ENCODE data around the gene ZNF280C.

Gene ZNF280C

GRCh38 chrX:130268449-130269170 is at the start of gene ZNF280C:
TSS of gene ZNF280C (minus strand) at chrX:130268899. CDS start at chrX:130260449, 8,450 bp downstream.
- H3K4me3 Mint-ChIP-seq: peak within 1 kb of the TSS; percentile 88
- DNase-seq (ENCODE audit: low spot score in 2 of 2): peak; percentile 80 to 82
- H3K4me1 Mint-ChIP-seq: peaks cover 7% of the 10 kb centered on the region
- peak; percentile 87 for ATAC-seq (ENCODE audit: low read depth)
- H3K27ac Mint-ChIP-seq: peak within 1 kb of the TSS; percentile 78
- no peaks in the 10 kb centered on the region for H3K36me3 Mint-ChIP-seq
- H3K9me3 Mint-ChIP-seq: no peaks in the 10 kb centered on the region
- H3K27me3 Mint-ChIP-seq: no peaks in the 10 kb centered on the region

- ATAC-seq (ENCODE audit: low read depth) (no peak), DNase-seq (ENCODE audit: low spot score in 2 of 2) (no peak)
- no peaks in the 10 kb centered on the region for H3K4me1 Mint-ChIP-seq
- no peak overlapping the region for H3K4me3 Mint-ChIP-seq
- H3K9me3 Mint-ChIP-seq: peaks cover 3% of the 10 kb centered on the region
- H3K27me3 Mint-ChIP-seq: peaks cover 1% of the 10 kb centered on the region
- H3K27ac Mint-ChIP-seq: no peak overlapping the region
- H3K36me3 Mint-ChIP-seq: no peaks in the 10 kb centered on the region
Measured at GRCh38 chrX:130304587-130305368, 36.1 kb upstream of the ZNF280C start.

- H3K27me3 Mint-ChIP-seq: peaks cover 1% of the 10 kb centered on the region
- H3K27ac Mint-ChIP-seq: no peak overlapping the region
- no peak overlapping the region for H3K4me3 Mint-ChIP-seq
- H3K4me1 Mint-ChIP-seq: no peaks in the 10 kb centered on the region
- H3K9me3 Mint-ChIP-seq: peaks cover 3% of the 10 kb centered on the region
- no peak for ATAC-seq (ENCODE audit: low read depth)
- DNase-seq (ENCODE audit: low spot score in 2 of 2): no peak
- no peaks in the 10 kb centered on the region for H3K36me3 Mint-ChIP-seq
Measured at GRCh38 chrX:130301977-130302376, 33.3 kb upstream of the ZNF280C start.

GRCh38 chrX:130301405-130301804 is 32.7 kb upstream of the ZNF280C start:
- Mint-ChIP-seq H3K4me3 (no peak overlapping the region), H3K4me1 (no peaks in the 10 kb centered on the region), H3K9me3 (peaks cover 3% of the 10 kb centered on the region)

GRCh38 chrX:130300010-130300282 is 31.2 kb upstream of the ZNF280C start:
- peaks cover 1% of the 10 kb centered on the region for H3K27me3 Mint-ChIP-seq
- H3K4me1 Mint-ChIP-seq: no peaks in the 10 kb centered on the region
- no peak for DNase-seq (ENCODE audit: low spot score in 2 of 2)
- H3K27ac Mint-ChIP-seq: no peak overlapping the region
- no peak overlapping the region for H3K4me3 Mint-ChIP-seq
- H3K9me3 Mint-ChIP-seq: peaks cover 3% of the 10 kb centered on the region
- no peak for ATAC-seq (ENCODE audit: low read depth)
- no peaks in the 10 kb centered on the region for H3K36me3 Mint-ChIP-seq

More at GRCh38 chrX:130301405-130301804, 32.7 kb upstream of the ZNF280C start:
- ATAC-seq (ENCODE audit: low read depth) (no peak), DNase-seq (ENCODE audit: low spot score in 2 of 2) (no peak)
- Mint-ChIP-seq H3K36me3 (no peaks in the 10 kb centered on the region), H3K27ac (no peak overlapping the region), H3K27me3 (peaks cover 1% of the 10 kb centered on the region)

- no peaks in the 10 kb centered on the region for H3K4me1 Mint-ChIP-seq
Measured at GRCh38 chrX:130299279-130300009, 30.7 kb upstream of the ZNF280C start.

GRCh38 chrX:130296743-130297142 is 28.0 kb upstream of the ZNF280C start:
- Mint-ChIP-seq H3K36me3 (no peaks in the 10 kb centered on the region), H3K4me1 (no peaks in the 10 kb centered on the region), H3K9me3 (peaks cover 2% of the 10 kb centered on the region), H3K27ac (no peak overlapping the region), H3K4me3 (no peak overlapping the region), H3K27me3 (no peaks in the 10 kb centered on the region)
- no peak for DNase-seq (ENCODE audit: low spot score in 2 of 2)
- no peak for ATAC-seq (ENCODE audit: low read depth)

More at GRCh38 chrX:130299279-130300009, 30.7 kb upstream of the ZNF280C start:
- H3K27ac Mint-ChIP-seq: no peak overlapping the region
- peaks cover 3% of the 10 kb centered on the region for H3K9me3 Mint-ChIP-seq
- DNase-seq (ENCODE audit: low spot score in 2 of 2): no peak
- no peaks in the 10 kb centered on the region for H3K36me3 Mint-ChIP-seq
- ATAC-seq (ENCODE audit: low read depth): no peak
- H3K4me3 Mint-ChIP-seq: no peak overlapping the region
- H3K27me3 Mint-ChIP-seq: peaks cover 1% of the 10 kb centered on the region

GRCh38 chrX:130296297-130296678 is 27.6 kb upstream of the ZNF280C start:
- DNase-seq (ENCODE audit: low spot score in 2 of 2): no peak
- ATAC-seq (ENCODE audit: low read depth): no peak
- H3K4me3 Mint-ChIP-seq: no peak overlapping the region
- H3K27ac Mint-ChIP-seq: no peak overlapping the region
- H3K27me3 Mint-ChIP-seq: no peaks in the 10 kb centered on the region
- no peaks in the 10 kb centered on the region for H3K9me3 Mint-ChIP-seq
- H3K4me1 Mint-ChIP-seq: no peaks in the 10 kb centered on the region
- no peaks in the 10 kb centered on the region for H3K36me3 Mint-ChIP-seq

- Mint-ChIP-seq H3K27me3 (no peaks in the 10 kb centered on the region), H3K27ac (no peak overlapping the region), H3K4me1 (no peaks in the 10 kb centered on the region), H3K36me3 (no peaks in the 10 kb centered on the region), H3K4me3 (no peak overlapping the region), H3K9me3 (no peaks in the 10 kb centered on the region)
- no peak for ATAC-seq (ENCODE audit: low read depth)
- DNase-seq (ENCODE audit: low spot score in 2 of 2): no peak
Measured at GRCh38 chrX:130295519-130296296, 27.0 kb upstream of the ZNF280C start.

- H3K9me3 Mint-ChIP-seq: no peaks in the 10 kb centered on the region
- H3K27ac Mint-ChIP-seq: no peak overlapping the region
- H3K36me3 Mint-ChIP-seq: no peaks in the 10 kb centered on the region
- ATAC-seq (ENCODE audit: low read depth) (no peak), DNase-seq (ENCODE audit: low spot score in 2 of 2) (no peak)
- no peak overlapping the region for H3K4me3 Mint-ChIP-seq
- peaks cover 3% of the 10 kb centered on the region for H3K27me3 Mint-ChIP-seq
- H3K4me1 Mint-ChIP-seq: no peaks in the 10 kb centered on the region
Measured at GRCh38 chrX:130287071-130287770, 18.5 kb upstream of the ZNF280C start.

GRCh38 chrX:130285710-130286109 is 17.0 kb upstream of the ZNF280C start:
- no peak for ATAC-seq (ENCODE audit: low read depth)
- H3K27ac Mint-ChIP-seq: no peak overlapping the region
- DNase-seq (ENCODE audit: low spot score in 2 of 2): no peak
- no peaks in the 10 kb centered on the region for H3K9me3 Mint-ChIP-seq
- H3K4me3 Mint-ChIP-seq: no peak overlapping the region
- no peaks in the 10 kb centered on the region for H3K36me3 Mint-ChIP-seq
- peaks cover 3% of the 10 kb centered on the region for H3K27me3 Mint-ChIP-seq
- H3K4me1 Mint-ChIP-seq: no peaks in the 10 kb centered on the region

- no peaks in the 10 kb centered on the region for H3K4me1 Mint-ChIP-seq
- no peak for DNase-seq (ENCODE audit: low spot score in 2 of 2)
- no peaks in the 10 kb centered on the region for H3K9me3 Mint-ChIP-seq
- no peak overlapping the region for H3K27ac Mint-ChIP-seq
- peaks cover 6% of the 10 kb centered on the region for H3K27me3 Mint-ChIP-seq
- no peaks in the 10 kb centered on the region for H3K36me3 Mint-ChIP-seq
- H3K4me3 Mint-ChIP-seq: no peak overlapping the region
- no peak for ATAC-seq (ENCODE audit: low read depth)
Measured at GRCh38 chrX:130285069-130285620, 16.4 kb upstream of the ZNF280C start.

- H3K4me1 Mint-ChIP-seq: no peaks in the 10 kb centered on the region
- no peaks in the 10 kb centered on the region for H3K9me3 Mint-ChIP-seq
- DNase-seq (ENCODE audit: low spot score in 2 of 2): no peak
- no peak overlapping the region for H3K4me3 Mint-ChIP-seq
- no peak for ATAC-seq (ENCODE audit: low read depth)
- peaks cover 9% of the 10 kb centered on the region for H3K27me3 Mint-ChIP-seq
- no peak overlapping the region for H3K27ac Mint-ChIP-seq
- no peaks in the 10 kb centered on the region for H3K36me3 Mint-ChIP-seq
Measured at GRCh38 chrX:130282151-130282550, 13.5 kb upstream of the ZNF280C start.

Measured in memory B cell (primary cell).